Osteocyte (in vitro differentiated cells): ENCODE data around the gene UBE3C. TPM values are rescaled to one million over a fixed set of nuclear protein-coding genes. Genes with fewer than 3 reads are reported as not detected.

Experiments
- DNase-seq: peaks from one replicate; pipeline ENCODE4 v3.0.0; 2021; ENCODE audit warnings: mixed read lengths; ENCODE audit not compliant: unreplicated experiment; ENCODE audit errors: extremely low spot score
- H3K27ac Mint-ChIP-seq: one replicate; pipeline ENCODE4 v1.8.0; 2021; ENCODE audit warnings: mild to moderate bottlenecking, mixed read lengths; ENCODE audit not compliant: unreplicated experiment
- H3K27me3 Mint-ChIP-seq: one replicate; pipeline ENCODE4 v1.8.0; 2021; ENCODE audit warnings: mixed read lengths; ENCODE audit not compliant: unreplicated experiment
- H3K36me3 Mint-ChIP-seq: one replicate; pipeline ENCODE4 v1.8.0; 2021; ENCODE audit warnings: mixed read lengths; ENCODE audit not compliant: unreplicated experiment
- H3K4me1 Mint-ChIP-seq: one replicate; pipeline ENCODE4 v1.8.0; 2021; ENCODE audit warnings: mixed read lengths; ENCODE audit not compliant: unreplicated experiment
- H3K4me3 Mint-ChIP-seq: one replicate; pipeline ENCODE4 v1.8.0; 2021; ENCODE audit warnings: mild to moderate bottlenecking, moderate library complexity, mixed read lengths; ENCODE audit not compliant: unreplicated experiment
- H3K9me3 Mint-ChIP-seq: one replicate; pipeline ENCODE4 v1.8.0; 2021; ENCODE audit warnings: mixed read lengths; ENCODE audit not compliant: unreplicated experiment
- total RNA-seq: library from RNA; stranded (reverse); gene quantifications from 2 replicates; pipeline ENCODE4 v1.2.1, GENCODE V29; 2021
- TF ChIP-seq, protein P1 (sequence below): fragments of 200-600 bp; sonication (generic); IDR thresholded peaks from 2 replicates; pipeline ENCODE4 v1.5.0; 2021; ENCODE audit warnings: antibody characterized with exemption, mild to moderate bottlenecking, moderate library complexity

The UBE3C gene
- total RNA-seq, 1 donor from 2014 or later: 59.6 TPM

DNA sequence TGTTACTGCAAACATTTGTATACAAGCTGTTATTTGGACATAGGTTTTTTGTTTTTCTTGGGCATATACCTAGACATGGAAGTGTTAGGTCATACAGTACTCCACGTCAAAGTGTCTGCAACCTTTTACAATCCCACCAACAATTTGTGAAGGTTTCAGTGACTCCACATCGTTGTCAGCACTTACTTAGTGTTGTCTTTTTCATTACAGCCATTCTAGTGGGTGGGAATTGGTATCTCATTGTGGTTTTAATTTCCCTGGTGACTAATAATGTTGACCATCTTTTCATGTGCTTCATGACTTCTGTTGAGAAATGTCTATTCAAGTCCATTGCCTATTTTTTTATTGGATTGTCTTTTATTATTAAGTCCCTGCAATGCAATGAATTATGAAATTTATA, 95.0 kb downstream of the UBE3C start:
- Mint-ChIP-seq H3K36me3 (peaks cover 31% of the 10 kb centered on the region), H3K4me3 (no peak overlapping the region), H3K4me1 (peaks cover 10% of the 10 kb centered on the region), H3K27ac (no peak overlapping the region), H3K9me3 (no peaks in the 10 kb centered on the region), H3K27me3 (no peaks in the 10 kb centered on the region)
- TF ChIP-seq, protein P1, sequence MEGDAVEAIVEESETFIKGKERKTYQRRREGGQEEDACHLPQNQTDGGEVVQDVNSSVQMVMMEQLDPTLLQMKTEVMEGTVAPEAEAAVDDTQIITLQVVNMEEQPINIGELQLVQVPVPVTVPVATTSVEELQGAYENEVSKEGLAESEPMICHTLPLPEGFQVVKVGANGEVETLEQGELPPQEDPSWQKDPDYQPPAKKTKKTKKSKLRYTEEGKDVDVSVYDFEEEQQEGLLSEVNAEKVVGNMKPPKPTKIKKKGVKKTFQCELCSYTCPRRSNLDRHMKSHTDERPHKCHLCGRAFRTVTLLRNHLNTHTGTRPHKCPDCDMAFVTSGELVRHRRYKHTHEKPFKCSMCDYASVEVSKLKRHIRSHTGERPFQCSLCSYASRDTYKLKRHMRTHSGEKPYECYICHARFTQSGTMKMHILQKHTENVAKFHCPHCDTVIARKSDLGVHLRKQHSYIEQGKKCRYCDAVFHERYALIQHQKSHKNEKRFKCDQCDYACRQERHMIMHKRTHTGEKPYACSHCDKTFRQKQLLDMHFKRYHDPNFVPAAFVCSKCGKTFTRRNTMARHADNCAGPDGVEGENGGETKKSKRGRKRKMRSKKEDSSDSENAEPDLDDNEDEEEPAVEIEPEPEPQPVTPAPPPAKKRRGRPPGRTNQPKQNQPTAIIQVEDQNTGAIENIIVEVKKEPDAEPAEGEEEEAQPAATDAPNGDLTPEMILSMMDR: no peak
- no peak for DNase-seq

DNA sequence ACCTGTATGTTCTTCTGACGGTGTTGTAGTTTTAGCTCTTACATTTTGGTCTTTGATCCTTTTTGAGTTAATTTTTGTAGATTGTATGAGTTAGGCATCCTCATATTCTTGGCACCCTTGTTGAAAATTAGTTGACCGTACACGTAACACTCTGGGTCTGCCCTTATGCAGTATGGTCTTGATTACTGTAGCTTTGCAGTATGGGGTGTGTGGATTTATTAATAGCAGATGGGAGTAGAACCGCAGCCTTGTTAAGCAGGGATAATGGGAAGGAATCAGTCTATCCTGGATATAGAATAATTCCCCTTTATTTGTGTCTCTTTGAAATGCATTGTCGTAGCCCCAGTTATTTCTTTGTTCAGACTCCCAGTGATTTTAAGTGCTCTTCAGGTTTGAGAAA, 95.5 kb downstream of the UBE3C start:
- DNase-seq: no peak
- H3K4me3 Mint-ChIP-seq: no peak overlapping the region
- H3K27ac Mint-ChIP-seq: no peak overlapping the region
- no peaks in the 10 kb centered on the region for H3K27me3 Mint-ChIP-seq
- no peaks in the 10 kb centered on the region for H3K9me3 Mint-ChIP-seq
- H3K36me3 Mint-ChIP-seq: peaks cover 36% of the 10 kb centered on the region
- peaks cover 10% of the 10 kb centered on the region for H3K4me1 Mint-ChIP-seq
- TF ChIP-seq, protein P1: no peak

DNA sequence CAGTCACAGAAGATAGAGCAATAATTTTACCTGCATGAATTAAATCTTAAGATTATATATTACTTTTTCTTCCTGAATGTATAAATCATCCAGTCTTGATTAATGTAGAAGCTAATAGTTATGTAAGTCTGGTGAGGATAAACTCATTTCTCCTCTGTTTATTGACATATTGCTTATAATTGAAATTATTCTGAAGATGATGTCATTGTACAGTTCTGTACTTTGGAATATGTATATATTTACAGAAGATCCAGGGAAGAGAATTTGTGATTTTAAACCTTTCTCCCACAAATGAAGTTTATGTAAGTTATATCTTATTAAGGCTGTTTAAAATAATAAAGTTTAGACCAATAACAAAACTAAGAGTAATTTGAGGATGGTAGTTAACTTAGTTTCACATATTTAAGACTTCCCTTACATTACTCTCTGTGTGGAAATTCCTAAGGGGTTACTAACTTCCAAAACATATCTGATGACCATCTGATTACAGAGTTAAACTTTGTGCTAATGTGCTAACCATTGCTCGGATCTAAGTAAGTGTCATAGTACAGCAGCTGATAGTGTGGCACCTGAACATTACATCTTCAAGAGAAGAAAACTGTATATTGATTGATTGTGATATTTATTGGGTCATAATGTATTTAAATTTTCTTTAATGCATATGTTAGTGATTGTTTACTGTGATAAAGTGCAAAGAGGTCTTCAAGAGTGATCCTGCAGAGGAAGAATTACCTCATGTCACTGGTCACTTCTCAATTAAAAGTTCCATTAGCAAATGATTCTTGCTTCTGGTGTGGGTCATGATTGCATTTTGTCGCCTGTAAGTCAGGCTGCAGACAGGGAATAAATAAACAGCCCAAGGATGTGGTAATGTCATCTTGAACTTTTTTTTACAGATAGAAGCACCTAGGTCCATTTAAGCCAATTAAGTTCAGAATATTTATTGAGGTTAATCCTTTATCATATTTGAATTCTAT, 96.9 kb downstream of the UBE3C start:
- DNase-seq: no peak
- TF ChIP-seq, protein P1: no peak
- H3K4me1 Mint-ChIP-seq: peaks cover 10% of the 10 kb centered on the region
- no peaks in the 10 kb centered on the region for H3K27me3 Mint-ChIP-seq
- no peak overlapping the region for H3K27ac Mint-ChIP-seq
- no peaks in the 10 kb centered on the region for H3K9me3 Mint-ChIP-seq
- H3K4me3 Mint-ChIP-seq: no peak overlapping the region
- H3K36me3 Mint-ChIP-seq: peaks cover 40% of the 10 kb centered on the region

DNA sequence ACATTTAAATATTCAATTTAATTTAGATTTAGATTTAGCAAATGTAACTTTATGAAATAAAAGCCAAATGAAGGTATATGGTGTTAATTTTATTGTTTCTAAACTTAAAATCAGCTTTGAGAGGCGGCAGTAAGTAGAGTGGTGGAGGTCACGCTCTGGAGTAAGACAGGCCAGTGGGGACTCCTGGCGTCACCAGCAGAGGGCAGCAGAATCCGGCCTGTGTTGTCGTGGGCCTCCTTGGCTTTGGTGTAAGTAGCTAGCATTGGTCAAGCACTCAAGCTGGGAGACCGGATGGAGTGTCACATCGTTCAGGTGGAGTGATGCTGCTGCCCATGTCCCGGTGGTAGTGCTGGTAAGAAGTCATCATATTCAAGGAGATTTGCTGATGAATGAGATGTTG, 99.4 kb downstream of the UBE3C start:
- Mint-ChIP-seq H3K4me3 (no peak overlapping the region), H3K36me3 (peaks cover 26% of the 10 kb centered on the region), H3K9me3 (no peaks in the 10 kb centered on the region), H3K4me1 (peaks cover 10% of the 10 kb centered on the region), H3K27ac (no peak overlapping the region), H3K27me3 (no peaks in the 10 kb centered on the region)
- TF ChIP-seq, protein P1: peak; percentile 15
- DNase-seq: no peak

DNA sequence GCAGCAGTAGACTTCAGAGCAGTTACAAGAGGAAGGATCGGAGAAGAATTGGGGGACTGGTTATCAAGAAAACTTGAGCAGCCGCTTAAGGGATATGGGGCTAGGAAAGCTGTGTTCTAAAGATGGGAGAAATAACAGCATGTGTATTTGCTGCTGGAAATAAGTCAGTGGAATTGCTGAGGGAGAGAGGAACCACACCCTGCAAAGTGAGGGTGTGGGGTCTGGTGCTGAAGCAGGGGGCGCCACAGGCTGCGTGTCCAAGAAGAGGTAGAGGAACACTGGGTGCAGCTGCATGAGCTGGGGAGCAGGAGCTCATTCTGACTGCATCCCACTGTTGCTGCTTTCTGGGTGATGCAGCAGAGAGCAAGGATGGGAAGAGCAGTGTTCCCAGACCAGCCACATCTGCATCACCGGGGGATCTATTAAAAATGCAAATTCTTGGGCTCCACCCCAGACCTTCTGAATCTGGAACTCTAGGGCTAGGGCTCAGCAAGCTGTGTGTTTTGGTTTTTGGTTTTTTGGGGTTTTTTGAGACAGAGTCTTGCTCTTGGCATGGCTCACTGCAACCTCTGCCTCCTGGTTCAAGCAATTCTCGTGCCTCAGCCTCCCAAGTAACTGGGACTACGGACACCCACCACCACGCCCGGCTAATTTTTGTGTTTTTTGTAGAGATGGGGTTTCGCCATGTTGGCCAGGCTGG, 101.0 kb downstream of the UBE3C start:
- no peak overlapping the region for H3K27ac Mint-ChIP-seq
- peaks cover 23% of the 10 kb centered on the region for H3K36me3 Mint-ChIP-seq
- H3K4me3 Mint-ChIP-seq: no peak overlapping the region
- DNase-seq: no peak
- H3K9me3 Mint-ChIP-seq: no peaks in the 10 kb centered on the region
- H3K27me3 Mint-ChIP-seq: no peaks in the 10 kb centered on the region
- TF ChIP-seq, protein P1: no peak
- H3K4me1 Mint-ChIP-seq: peaks cover 10% of the 10 kb centered on the region
